HG03196 (cell line): ENCODE measurements around the gene CAMKMT.
"Not testable (repeated sequence)": the region's sequence is repeated elsewhere in the genome, so short reads cannot be mapped to it uniquely, and the experiment has no call there.

ENCODE experiments used
- ATAC-seq: cut with Tn5 transposase; IDR thresholded peaks from one replicate; pipeline ENCODE4 v1.9.1; 2021; ENCODE audit not compliant: unreplicated experiment

Gene CAMKMT

GRCh38 chr2:44495544-44495943, 133.8 kb downstream of the CAMKMT start:
- ATAC-seq = no peak

- ATAC-seq = no peak
These were observed 134.4 kb downstream of the CAMKMT start for GRCh38 chr2:44496130-44496529.

- no peak for ATAC-seq
These were observed 136.8 kb downstream of the CAMKMT start for GRCh38 chr2:44498551-44498950.

GRCh38 chr2:44505664-44506063, 143.9 kb downstream of the CAMKMT start:
- not testable (repeated sequence) for ATAC-seq

GRCh38 chr2:44510246-44510645, 148.5 kb downstream of the CAMKMT start:
- ATAC-seq = no peak

- ATAC-seq = no peak
These were observed 153.7 kb downstream of the CAMKMT start for GRCh38 chr2:44515416-44515815.

- no peak for ATAC-seq
These were observed 157.3 kb downstream of the CAMKMT start for GRCh38 chr2:44519026-44519425.

GRCh38 chr2:44522846-44523245, 161.1 kb downstream of the CAMKMT start:
- ATAC-seq = no peak

- ATAC-seq = no peak
These were observed 162.7 kb downstream of the CAMKMT start for GRCh38 chr2:44524347-44524926.

GRCh38 chr2:44526352-44526751, 164.6 kb downstream of the CAMKMT start:
- no peak for ATAC-seq

GRCh38 chr2:44528595-44528994, 166.8 kb downstream of the CAMKMT start:
- no peak for ATAC-seq

GRCh38 chr2:44529448-44529847, 167.7 kb downstream of the CAMKMT start:
- ATAC-seq = no peak

- no peak for ATAC-seq
These were observed 169.5 kb downstream of the CAMKMT start for GRCh38 chr2:44531289-44531688.

GRCh38 chr2:44532031-44532430, 170.3 kb downstream of the CAMKMT start:
- ATAC-seq = no peak

- ATAC-seq = no peak
These were observed 171.8 kb downstream of the CAMKMT start for GRCh38 chr2:44533508-44533907.

GRCh38 chr2:44535376-44535775, 173.6 kb downstream of the CAMKMT start:
- no peak for ATAC-seq

- ATAC-seq = no peak
These were observed 175.5 kb downstream of the CAMKMT start for GRCh38 chr2:44537264-44537663.

- ATAC-seq = no peak
These were observed 180.8 kb downstream of the CAMKMT start for GRCh38 chr2:44542520-44542919.

GRCh38 chr2:44543773-44544725, 182.3 kb downstream of the CAMKMT start:
- ATAC-seq = no peak

- no peak for ATAC-seq
These were observed 183.3 kb downstream of the CAMKMT start for GRCh38 chr2:44545005-44545404.

- ATAC-seq = no peak
These were observed 184.8 kb downstream of the CAMKMT start for GRCh38 chr2:44546459-44547127.

GRCh38 chr2:44547718-44548117, 186.0 kb downstream of the CAMKMT start:
- no peak for ATAC-seq
